Prostate gland (tissue), 2 donors: Measurements from ENCODE around the gene HLA-E.
"Not testable (repeated sequence)": the region's sequence is repeated elsewhere in the genome, so short reads cannot be mapped to it uniquely, and the experiment has no call there.

ENCODE experiments used
- CTCF ChIP-seq, 4 experiments: fragments of 200-600 bp in 2 of 4; fragments of 450-650 bp in 2 of 4; sonication (generic) in 2 of 4; IDR thresholded peaks; 1 replicate in 3 of 4; 2 replicates in 1 of 4; pipeline ENCODE4 v1.5.1; 2016 to 2019; ENCODE audit warnings: antibody characterized with exemption in 4 of 4, mild to moderate bottlenecking in 2 of 4, moderate library complexity in 2 of 4
- POLR2A ChIP-seq: fragments of 450-650 bp; IDR thresholded peaks from one replicate; pipeline ENCODE4 v1.6.1; 2016; ENCODE audit warnings: antibody characterized with exemption, mild to moderate bottlenecking

- not testable (repeated sequence) for TF ChIP-seq CTCF (IDR thresholded peaks at IDR 0.05); POLR2A
Measured at GRCh38 chr6:30529349-30529875, 40.1 kb downstream of the HLA-E start.
